NCI-H187 (cell line): Measurements from ENCODE around the gene HRAS.

Source experiments
- DNase-seq, 2 experiments: peaks; one replicate each; lab custom pipeline; 2025; lab: John Stamatoyannopoulos, UW

Gene HRAS

DNA sequence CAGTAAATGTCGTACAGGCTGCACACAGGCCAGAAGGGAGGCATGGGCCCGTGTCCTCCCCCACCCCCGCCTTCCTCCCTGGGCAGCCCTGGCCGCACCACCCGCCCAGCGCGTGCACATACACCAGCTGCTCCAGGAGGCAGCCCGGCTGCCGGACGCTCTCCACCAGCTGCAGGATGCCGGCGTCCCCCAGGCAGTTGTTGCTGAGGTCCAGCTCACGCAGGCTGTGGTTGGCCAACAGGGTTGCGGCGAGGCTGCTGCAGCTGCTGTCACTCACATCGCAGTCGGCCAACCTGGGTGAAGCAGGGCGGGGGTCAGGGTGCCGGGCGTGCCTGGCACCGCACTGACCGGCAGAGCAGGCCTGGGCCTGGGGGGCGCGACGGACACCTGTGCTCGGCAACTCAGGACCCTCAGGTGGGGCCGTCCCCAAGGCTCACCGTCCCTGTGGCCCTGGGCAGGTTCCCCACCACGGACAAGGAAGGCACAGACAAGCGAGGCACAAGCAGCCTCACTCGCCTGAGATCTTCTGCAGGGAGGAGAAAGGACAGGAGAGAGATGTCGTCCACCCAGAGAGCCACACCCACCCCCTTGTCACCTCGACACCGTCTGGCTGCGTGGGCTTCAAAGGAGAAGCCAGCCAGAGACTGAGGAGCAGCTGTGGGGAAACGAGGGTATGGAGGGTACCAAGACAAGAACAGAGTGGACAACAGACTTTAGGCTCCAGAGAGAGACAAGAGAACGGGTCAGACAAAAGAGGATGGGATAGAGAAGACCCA lies 40.4 kb downstream of the HRAS start:
- DNase-seq, result no peak

DNA sequence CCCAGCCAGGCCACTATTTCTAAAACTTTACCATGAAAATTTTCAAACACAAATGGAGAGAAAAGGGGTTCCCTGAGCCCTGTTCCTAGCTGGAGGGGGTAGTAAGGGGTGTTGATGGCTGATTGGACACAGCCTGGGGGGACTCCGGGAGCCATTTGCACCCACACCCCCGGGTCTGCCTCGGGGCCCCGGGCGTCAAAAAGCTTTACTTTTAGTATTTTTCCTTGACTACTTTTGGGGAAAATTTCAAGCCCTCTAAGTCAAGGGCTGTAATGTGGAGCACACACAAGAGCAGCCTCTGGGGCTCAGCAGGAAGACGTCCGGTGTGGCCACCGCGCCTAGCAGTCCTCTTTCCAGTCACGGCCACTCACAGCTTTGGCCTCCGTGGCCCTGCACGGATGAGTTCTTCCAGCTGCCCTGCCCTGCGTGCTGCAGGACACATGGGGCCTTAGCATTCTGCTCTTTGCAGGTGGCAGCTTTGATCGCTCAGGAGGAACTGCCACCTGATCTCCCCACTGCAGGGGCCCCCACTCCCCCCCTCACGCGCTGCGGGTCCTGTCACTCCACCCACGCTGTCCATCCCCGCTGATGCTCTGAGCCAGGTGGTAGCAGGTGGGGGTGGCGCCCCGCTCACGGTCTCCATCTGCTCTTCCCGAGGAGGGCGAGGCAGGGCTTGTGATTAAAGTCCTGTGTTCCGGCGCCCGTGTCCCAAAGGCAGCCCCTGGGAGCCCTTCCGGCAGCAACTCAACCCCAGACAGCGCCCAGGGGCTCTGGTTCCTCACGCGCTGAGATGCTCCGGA lies 42.7 kb downstream of the HRAS start:
- DNase-seq, result peak in 1 of 2 experiments; percentile 51

DNA sequence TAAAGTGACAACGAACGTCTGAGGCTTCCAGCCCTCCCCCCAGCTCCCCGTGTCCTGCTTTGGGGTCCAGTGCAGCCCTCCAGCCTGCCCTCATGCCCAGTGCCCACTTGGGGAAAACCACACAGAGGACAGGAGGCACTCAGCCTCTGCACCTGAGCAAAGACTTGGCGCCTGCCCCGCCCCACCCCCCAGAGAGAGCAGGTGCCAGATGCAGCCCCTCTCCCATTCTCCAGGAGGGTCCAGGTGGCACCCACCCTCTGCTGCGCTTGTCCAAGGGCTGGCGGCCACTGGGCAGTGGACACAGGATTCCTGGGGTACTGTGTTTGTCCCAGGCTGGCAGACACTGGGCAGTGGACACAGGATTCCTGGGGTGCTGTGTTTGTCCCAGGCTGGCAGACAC lies 44.0 kb downstream of the HRAS start:
- no peak for DNase-seq

DNA sequence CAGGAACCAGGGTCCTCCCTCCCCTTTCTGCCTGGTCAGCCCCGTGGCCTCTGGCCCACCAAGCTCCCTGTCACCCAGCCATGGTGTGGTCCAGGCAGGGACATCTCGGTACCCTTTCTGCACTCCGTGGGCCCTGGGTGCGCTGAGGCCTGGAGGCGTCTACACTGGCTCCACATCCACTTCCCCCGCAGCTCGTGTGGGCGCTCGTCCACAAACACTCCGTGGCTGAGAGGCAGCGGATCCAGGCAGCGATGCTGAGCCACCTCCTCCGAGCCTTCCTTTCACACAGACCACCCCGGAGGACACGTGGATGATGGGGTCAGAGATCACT lies 44.5 kb downstream of the HRAS start:
- no peak for DNase-seq

DNA sequence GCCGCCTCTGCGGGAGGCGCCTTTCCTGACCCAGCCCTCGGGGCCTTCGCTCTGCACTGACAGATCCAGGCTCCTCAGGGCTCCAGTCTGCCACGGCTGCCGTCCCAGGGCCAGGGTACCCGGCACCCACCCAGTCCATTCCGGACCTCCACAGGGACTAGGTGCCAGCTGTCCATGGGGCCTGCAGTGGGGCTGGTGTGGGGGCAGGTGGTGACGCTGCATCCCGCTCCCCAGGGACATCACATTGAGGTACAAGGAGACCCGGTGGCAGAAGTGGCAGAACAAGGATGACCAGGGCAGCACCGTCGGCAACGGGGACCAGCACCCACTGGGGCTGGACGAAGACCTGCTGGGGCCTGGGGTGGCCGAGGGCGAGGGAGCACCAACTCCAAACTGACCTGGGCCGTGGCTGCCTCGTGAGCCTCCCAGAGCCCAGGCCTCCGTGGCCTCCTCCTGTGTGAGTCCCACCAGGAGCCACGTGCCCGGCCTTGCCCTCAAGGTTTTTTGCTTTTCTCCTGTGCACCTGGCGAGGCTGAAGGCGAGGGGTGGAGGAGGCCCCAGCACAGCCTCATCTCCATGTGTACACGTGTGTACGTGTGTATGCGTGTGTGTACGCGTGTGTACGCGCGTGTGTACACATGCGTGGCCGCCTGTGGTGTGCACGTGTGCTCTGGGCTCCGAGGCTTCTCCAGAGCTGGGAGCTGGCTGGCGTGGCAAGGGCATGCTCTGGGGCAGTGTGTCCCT lies 45.0 kb downstream of the HRAS start:
- DNase-seq, result no peak

DNA sequence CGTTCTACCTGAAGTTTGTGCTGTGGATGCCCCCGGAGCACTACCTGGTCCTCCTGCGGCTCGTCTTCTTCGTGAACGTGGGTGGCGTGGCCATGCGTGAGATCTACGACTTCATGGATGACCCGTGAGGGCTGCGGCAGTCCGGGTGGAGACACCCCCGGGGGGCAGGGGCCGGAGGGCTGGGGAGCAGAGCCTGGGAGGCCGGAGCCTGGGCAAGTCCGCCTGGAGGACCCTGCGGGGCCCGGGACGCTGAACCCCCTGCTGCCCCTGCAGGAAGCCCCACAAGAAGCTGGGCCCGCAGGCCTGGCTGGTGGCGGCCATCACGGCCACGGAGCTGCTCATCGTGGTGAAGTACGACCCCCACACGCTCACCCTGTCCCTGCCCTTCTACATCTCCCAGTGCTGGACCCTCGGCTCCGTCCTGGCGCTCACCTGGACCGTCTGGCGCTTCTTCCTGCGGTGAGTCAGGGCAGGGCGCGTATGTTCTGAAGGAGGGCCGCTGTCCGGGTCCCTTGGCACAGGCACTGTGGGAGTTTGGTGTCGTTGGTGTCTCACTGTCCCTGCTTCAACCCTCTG lies 45.7 kb downstream of the HRAS start:
- no peak for DNase-seq

DNA sequence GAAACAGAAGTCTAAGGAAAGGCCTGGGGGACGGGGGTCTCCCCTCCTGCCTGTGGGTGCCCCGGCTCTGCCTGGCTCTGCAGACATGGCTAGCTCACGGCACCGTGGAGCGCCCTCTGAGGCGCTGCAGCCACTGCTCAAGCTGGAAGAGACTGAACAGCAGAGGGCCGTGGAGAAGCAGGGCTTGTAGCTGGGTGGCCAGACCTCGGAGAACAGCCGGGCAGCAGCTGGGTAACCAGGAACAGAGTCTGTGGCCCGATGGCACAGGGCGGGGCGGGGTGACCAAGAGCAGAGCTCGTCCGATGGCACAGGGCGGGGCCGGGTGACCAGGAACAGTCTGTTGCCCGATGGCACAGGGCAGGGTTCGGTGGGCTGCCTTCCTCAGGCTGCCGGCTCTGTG lies 46.4 kb downstream of the HRAS start:
- DNase-seq, result no peak

DNA sequence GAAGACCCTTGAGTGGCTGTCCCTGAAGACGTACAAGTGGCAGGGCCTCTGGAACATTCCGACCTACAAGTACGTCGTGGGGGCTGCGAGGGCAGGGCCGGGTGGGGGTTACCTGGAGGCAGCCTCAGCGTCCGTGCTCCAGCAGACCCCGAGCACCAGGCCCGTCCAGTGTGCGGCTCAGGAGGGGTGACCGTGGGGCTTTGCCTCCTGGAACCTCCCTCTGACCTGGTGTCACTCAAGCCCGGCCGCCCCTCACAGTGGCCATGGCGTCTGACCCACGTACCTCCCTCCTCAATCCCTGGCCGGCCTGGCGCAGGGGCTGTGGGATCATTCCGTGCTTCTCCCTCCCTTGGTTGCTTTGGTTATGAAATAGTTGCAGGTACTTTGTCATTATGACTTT lies 46.8 kb downstream of the HRAS start:
- DNase-seq, result no peak

DNA sequence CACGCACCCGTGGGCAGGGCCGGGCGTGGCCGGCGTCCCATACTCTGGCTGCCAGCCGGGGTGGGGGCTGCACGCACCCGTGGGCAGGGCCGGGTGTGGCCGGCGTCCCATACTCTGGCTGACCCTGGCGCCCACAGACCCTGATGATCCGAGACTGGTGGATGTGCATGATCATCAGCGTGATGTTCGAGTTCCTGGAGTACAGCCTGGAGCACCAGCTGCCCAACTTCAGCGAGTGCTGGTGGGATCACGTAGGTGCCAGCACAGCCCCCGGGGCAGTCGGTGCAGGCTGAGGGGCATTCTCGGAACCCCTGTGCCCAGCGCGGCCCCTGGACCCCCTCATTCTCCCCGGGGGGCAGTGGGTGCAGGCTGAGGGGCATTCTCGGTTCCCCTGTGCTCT lies 47.3 kb downstream of the HRAS start:
- DNase-seq, result no peak

DNA sequence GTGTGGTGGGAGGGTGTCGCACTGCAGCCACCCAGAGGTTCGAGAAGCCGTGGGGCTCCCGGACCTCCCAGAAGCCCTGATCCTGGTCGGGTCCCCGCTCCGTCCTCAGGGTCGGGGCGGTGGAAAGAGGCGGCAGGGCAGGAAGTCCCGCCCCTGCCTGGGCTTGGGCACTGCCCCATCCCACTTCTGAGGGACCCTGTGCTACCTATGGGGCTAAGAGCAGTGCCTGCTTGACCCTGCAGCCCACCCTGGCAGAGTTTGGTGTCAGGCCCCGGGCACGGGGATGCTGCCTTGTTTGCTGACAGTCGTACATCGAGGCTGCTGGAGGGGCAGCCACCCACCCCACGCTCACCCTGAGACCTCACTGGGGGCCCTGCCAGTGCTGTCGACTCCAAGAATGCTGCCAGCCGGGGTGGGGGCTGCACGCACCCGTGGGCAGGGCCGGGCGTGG lies 47.8 kb downstream of the HRAS start:
- no peak for DNase-seq

DNA sequence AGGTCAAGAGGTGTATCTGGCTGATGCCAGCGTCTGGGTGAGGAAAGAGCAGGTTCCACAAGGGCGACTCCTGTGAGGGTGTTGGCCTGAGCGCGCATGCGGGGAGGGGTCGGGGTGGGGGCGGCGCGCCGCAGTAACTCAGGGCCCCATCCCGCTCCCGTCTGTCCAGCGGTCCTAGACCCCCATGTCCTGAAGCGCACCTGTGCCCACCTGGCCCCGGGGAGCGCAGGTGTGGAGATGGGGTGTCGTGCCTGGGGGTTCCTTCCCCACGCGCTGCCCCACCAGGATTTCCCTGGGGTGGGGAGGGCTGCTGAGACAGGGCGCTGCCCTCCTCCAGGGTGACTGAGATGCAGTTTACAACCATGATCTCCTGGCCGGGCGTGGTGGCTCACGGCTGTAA lies 49.2 kb downstream of the HRAS start:
- no peak for DNase-seq

DNA sequence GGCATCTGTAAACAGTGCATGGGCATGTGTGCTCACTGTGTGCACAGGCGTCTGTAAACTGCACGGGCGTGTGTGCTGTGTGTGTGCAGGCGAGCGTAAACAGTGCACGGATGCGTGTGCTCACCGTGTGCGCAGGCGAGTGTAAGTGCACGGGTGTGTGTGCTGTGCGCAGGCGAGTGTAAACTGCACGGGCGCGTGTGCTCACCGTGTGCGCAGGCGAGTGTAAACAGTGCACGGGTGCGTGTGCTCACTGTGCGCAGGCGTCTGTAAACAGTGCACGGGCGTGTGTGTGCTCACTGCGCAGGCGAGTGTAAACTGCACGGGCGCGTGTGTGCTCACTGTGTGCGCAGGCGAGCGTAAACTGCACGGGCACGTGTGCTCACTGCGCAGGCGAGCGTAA lies 50.8 kb downstream of the HRAS start:
- DNase-seq, result no peak
